ENCODE data around the gene DNPEP. TPM values are rescaled to one million over a fixed set of nuclear protein-coding genes. Genes with fewer than 3 reads are reported as not detected.

The DNPEP gene
- total and polyA plus RNA-seq, 3 donors from 2014 or later, result 84.8 to 145 (median 90.2) TPM

GRCh38 chr2:219417374-219417773, 29.7 kb upstream of the DNPEP start:
- Histone ChIP-seq H3K36me3 (ENCODE audit: low read depth, missing control alignments) (no peaks in the 10 kb centered on the region), H3K9me3 (no peaks in the 10 kb centered on the region), H3K27ac (no peak overlapping the region), H3K27me3 (no peaks in the 10 kb centered on the region), H3K4me3 (no peak overlapping the region), H3K4me1 (no peaks in the 10 kb centered on the region)
- 65 to 67% methylated on average over 5 to 9 of the region's 9 CpGs for WGBS, 2 donors
- TF ChIP-seq CTCF (IDR thresholded peaks at IDR 0.05) (no peak), POLR2A (IDR thresholded peaks at IDR 0.05) (no peak)
- DNase-seq, result no peak
- intact Hi-C loops (cut with DNase I; ENCODE audit: low total_unique reads), result no loop called here

- 86 to 94% methylated on average over 4 of the region's 4 CpGs for WGBS, 2 donors
- Histone ChIP-seq H3K4me1 (no peaks in the 10 kb centered on the region), H3K4me3 (no peak overlapping the region), H3K36me3 (ENCODE audit: low read depth, missing control alignments) (no peaks in the 10 kb centered on the region), H3K9me3 (no peaks in the 10 kb centered on the region), H3K27ac (no peak overlapping the region), H3K27me3 (no peaks in the 10 kb centered on the region)
- TF ChIP-seq POLR2A (IDR thresholded peaks at IDR 0.05), result no peak
- TF ChIP-seq CTCF (IDR thresholded peaks at IDR 0.05), result no peak
- DNase-seq, result no peak
- intact Hi-C loops (cut with DNase I; ENCODE audit: low total_unique reads), result no loop called here
These were observed 29.2 kb upstream of the DNPEP start for GRCh38 chr2:219416938-219417337.

- Histone ChIP-seq H3K4me1 (no peaks in the 10 kb centered on the region), H3K4me3 (no peak overlapping the region), H3K27me3 (no peaks in the 10 kb centered on the region), H3K9me3 (no peaks in the 10 kb centered on the region), H3K27ac (no peak overlapping the region), H3K36me3 (ENCODE audit: low read depth, missing control alignments) (no peaks in the 10 kb centered on the region)
- DNase-seq, result no peak
- no peak for TF ChIP-seq POLR2A (IDR thresholded peaks at IDR 0.05)
- no peak for TF ChIP-seq CTCF (IDR thresholded peaks at IDR 0.05)
- intact Hi-C loops (cut with DNase I; ENCODE audit: low total_unique reads), result no loop called here
- WGBS, 2 donors, result 33 to 49% methylated on average over 3 of the region's 3 CpGs
These were observed 28.5 kb upstream of the DNPEP start for GRCh38 chr2:219416235-219416602.

GRCh38 chr2:219415580-219416234, 28.0 kb upstream of the DNPEP start:
- Histone ChIP-seq H3K9me3 (no peaks in the 10 kb centered on the region), H3K4me3 (no peak overlapping the region), H3K27me3 (no peaks in the 10 kb centered on the region), H3K4me1 (no peaks in the 10 kb centered on the region), H3K36me3 (ENCODE audit: low read depth, missing control alignments) (no peaks in the 10 kb centered on the region), H3K27ac (no peak overlapping the region)
- WGBS, 2 donors, result 74 to 77% methylated on average over 5 of the region's 5 CpGs
- intact Hi-C loops (cut with DNase I; ENCODE audit: low total_unique reads), result no loop called here
- TF ChIP-seq CTCF (IDR thresholded peaks at IDR 0.05) (no peak), POLR2A (IDR thresholded peaks at IDR 0.05) (no peak)
- no peak for DNase-seq

- no peaks in the 10 kb centered on the region for H3K36me3 ChIP-seq (ENCODE audit: low read depth, missing control alignments)
- DNase-seq, result no peak
- no peaks in the 10 kb centered on the region for H3K9me3 ChIP-seq
- WGBS, 2 donors, result 87 to 89% methylated on average over 4 of the region's 4 CpGs
- intact Hi-C loops (cut with DNase I; ENCODE audit: low total_unique reads), result no loop called here
- H3K4me1 ChIP-seq, result no peaks in the 10 kb centered on the region
- no peak overlapping the region for H3K27ac ChIP-seq
- no peak overlapping the region for H3K4me3 ChIP-seq
- TF ChIP-seq POLR2A (IDR thresholded peaks at IDR 0.05) (no peak), CTCF (IDR thresholded peaks at IDR 0.05) (no peak)
- no peaks in the 10 kb centered on the region for H3K27me3 ChIP-seq
These were observed 27.1 kb upstream of the DNPEP start for GRCh38 chr2:219414857-219415256.
